HCT116 (cell line): ENCODE data around the gene COL1A1. TPM values are rescaled to one million over a fixed set of nuclear protein-coding genes. Genes with fewer than 3 reads are reported as not detected.

Experiments
- ATAC-seq: fragments of 200-7000 bp; cut with Tn5 transposase; 2 replicates; pipeline ENCODE4 v1.9.1; 2020; ENCODE audit warnings: mild to moderate bottlenecking, moderate library complexity
- BruUV-seq: library from RNA; stranded (reverse); fragments of 400-500 nt; replicated peaks from 2 replicates; lab custom pipeline; 2021; lab: Mats Ljungman, UMichigan
- CTCF ChIA-PET: fragments of 300-600 bp; sonication (Branson Sonifier 250); formaldehyde crosslinking; loops from one replicate; lab custom pipeline; 2021; ENCODE audit warnings: antibody characterized with exemption; lab: Charles Lee
- POLR2A ChIA-PET: fragments of 300-600, 350-600 bp; sonication (Branson Sonifier 250); formaldehyde crosslinking; loops from one replicate; lab custom pipeline; 2021; ENCODE audit warnings: antibody characterized with exemption; lab: Charles Lee
- RAD21 ChIA-PET, 2 experiments: fragments of 300-600 bp; sonication (Branson Sonifier 250); formaldehyde crosslinking; loops; one replicate each; lab custom pipeline; 2023; ENCODE audit warnings: low total read pairs in 2 of 2; ENCODE audit not compliant: uncharacterized antibody in 2 of 2, unreplicated experiment in 2 of 2, low non-redundant PET in 1 of 2; lab: Charles Lee
- DNase-seq: peaks from one replicate; pipeline ENCODE4 v3.0.0-alpha.2; 2010; ENCODE audit warnings: low read depth, low spot score
- H2AFZ ChIP-seq: fragments of 200-600 bp; shearing (Covaris generic), sonication (generic); 2 replicates; pipeline ENCODE4 v1.6.1; 2017; ENCODE audit warnings: low read depth, mixed run types, mixed read lengths, antibody characterized with exemption, low read length; ENCODE audit not compliant: poor library complexity, severe bottlenecking
- H3K27ac ChIP-seq: 2 replicates; pipeline ENCODE4 v1.5.1; 2012; ENCODE audit warnings: low read depth, low read length
- H3K27me3 ChIP-seq: fragments of 200-600 bp; sonication (generic); 2 replicates; pipeline ENCODE4 v1.6.1; 2016; ENCODE audit warnings: mixed run types, low read length, mixed read lengths; ENCODE audit not compliant: insufficient read depth
- H3K36me3 ChIP-seq, 2 experiments: fragments of 200-500 bp in 1 of 2; fragments of 200-600 bp in 1 of 2; sonication (Bioruptor generic) in 1 of 2; sonication (generic) in 1 of 2; 2 replicates each; pipeline versions ENCODE4 v1.5.1 to v1.6.1; 2014 to 2016; ENCODE audit warnings: low read length in 2 of 2, inconsistent platforms in 1 of 2, mixed read lengths in 1 of 2, mixed run types in 1 of 2; ENCODE audit not compliant: insufficient read depth in 2 of 2, control insufficient read depth in 1 of 2
- H3K4me1 ChIP-seq, 2 experiments: fragments of 200-600 bp in 1 of 2; sonication (generic) in 1 of 2; 2 replicates each; pipeline versions ENCODE4 v1.5.1 to v1.6.1; 2012 to 2017; ENCODE audit warnings: low read length in 2 of 2, inconsistent platforms in 1 of 2, mild to moderate bottlenecking in 1 of 2, mixed read lengths in 1 of 2, mixed run types in 1 of 2, moderate library complexity in 1 of 2; ENCODE audit not compliant: insufficient read depth in 2 of 2, control insufficient read depth in 1 of 2
- H3K4me2 ChIP-seq: fragments of 200-600 bp; sonication (generic); 2 replicates; pipeline ENCODE4 v1.6.1; 2017; ENCODE audit warnings: mixed run types, low read length, mixed read lengths
- H3K4me3 ChIP-seq, 2 experiments: fragments of 200-600 bp in 1 of 2; sonication (generic) in 1 of 2; replicated peaks in 1 of 2; 2 replicates each; pipeline ENCODE4 v1.5.1; 2011 to 2016; ENCODE audit warnings: low read length in 2 of 2, control low read depth in 1 of 2, low read depth in 1 of 2, mild to moderate bottlenecking in 1 of 2, mixed read lengths in 1 of 2, mixed run types in 1 of 2
- H3K79me2 ChIP-seq: fragments of 200-600 bp; sonication (generic); 2 replicates; pipeline ENCODE4 v1.6.1; 2017; ENCODE audit warnings: mild to moderate bottlenecking, mixed run types, low read length, moderate library complexity, mixed read lengths; ENCODE audit not compliant: insufficient read depth
- H3K9ac ChIP-seq: fragments of 200-600 bp; sonication (generic); 2 replicates; pipeline ENCODE4 v1.6.1; 2016; ENCODE audit warnings: low read length, mixed read lengths
- H3K9me2 ChIP-seq: fragments of 200-600 bp; sonication (generic), shearing (Covaris generic); 2 replicates; pipeline ENCODE4 v1.6.1; 2017; ENCODE audit warnings: mixed run types, mild to moderate bottlenecking, moderate library complexity; ENCODE audit not compliant: insufficient read depth
- H3K9me3 ChIP-seq, 2 experiments: fragments of 200-500 bp in 1 of 2; fragments of 200-600 bp in 1 of 2; sonication (Bioruptor generic) in 1 of 2; sonication (generic) in 1 of 2; 2 replicates each; pipeline ENCODE4 v1.6.1; 2014 to 2017; ENCODE audit warnings: low read length in 2 of 2, mixed read lengths in 2 of 2, inconsistent platforms in 1 of 2, low read depth in 1 of 2, mild to moderate bottlenecking in 1 of 2, mixed run types in 1 of 2, moderate library complexity in 1 of 2; ENCODE audit not compliant: control insufficient read depth in 1 of 2, insufficient read depth in 1 of 2
- H4K20me1 ChIP-seq: fragments of 200-600 bp; sonication (generic), shearing (Covaris generic); 2 replicates; pipeline ENCODE4 v1.6.1; 2017; ENCODE audit warnings: mixed run types, mild to moderate bottlenecking, moderate library complexity; ENCODE audit not compliant: insufficient read depth
- ATF3 ChIP-seq: IDR thresholded peaks from 2 replicates; pipeline ENCODE4 v1.6.1; 2012
- CBX3 ChIP-seq: IDR thresholded peaks from 2 replicates; pipeline ENCODE4 v1.6.1; 2012; ENCODE audit warnings: low read depth
- CEBPB ChIP-seq: IDR thresholded peaks from 2 replicates; pipeline ENCODE4 v1.6.1; 2012; ENCODE audit warnings: low read depth
- EGR1 ChIP-seq: IDR thresholded peaks from 2 replicates; pipeline ENCODE4 v1.6.1; 2012; ENCODE audit warnings: low read depth
- ELF1 ChIP-seq: IDR thresholded peaks from 2 replicates; pipeline ENCODE4 v1.6.1; 2012; ENCODE audit warnings: low read depth, borderline replicate concordance
- FOSL1 ChIP-seq: IDR thresholded peaks from 2 replicates; pipeline ENCODE4 v1.6.1; 2012; ENCODE audit warnings: low read depth
- POLR2A ChIP-seq: IDR thresholded peaks from 2 replicates; pipeline ENCODE4 v1.7.0; 2011; ENCODE audit warnings: borderline replicate concordance; ENCODE audit not compliant: insufficient read depth, insufficient read length; ENCODE audit errors: extremely low read depth
- POLR2AphosphoS5 ChIP-seq: IDR thresholded peaks from 2 replicates; pipeline ENCODE4 v1.6.1; 2011; ENCODE audit warnings: mild to moderate bottlenecking, low read depth, low read length, moderate library complexity
- RAD21 ChIP-seq: IDR thresholded peaks from 2 replicates; pipeline ENCODE4 v1.6.1; 2012; ENCODE audit warnings: low read depth, mild to moderate bottlenecking
- SIN3A ChIP-seq: IDR thresholded peaks from 2 replicates; pipeline ENCODE4 v1.6.1; 2012; ENCODE audit warnings: low read depth
- SP1 ChIP-seq: IDR thresholded peaks from 2 replicates; pipeline ENCODE4 v1.6.1; 2012; ENCODE audit warnings: low read depth
- SRF ChIP-seq: IDR thresholded peaks from 2 replicates; pipeline ENCODE4 v1.6.1; 2012; ENCODE audit warnings: low read depth
- TCF7L2 ChIP-seq: IDR thresholded peaks from 2 replicates; pipeline ENCODE4 v1.7.0; 2011; ENCODE audit warnings: borderline replicate concordance, inconsistent platforms; ENCODE audit not compliant: insufficient read depth, insufficient read length; ENCODE audit errors: extremely low read depth
- YY1 ChIP-seq: IDR thresholded peaks from 2 replicates; pipeline ENCODE4 v1.6.1; 2011; ENCODE audit warnings: low read length, low read depth, moderate library complexity, mild to moderate bottlenecking; ENCODE audit not compliant: insufficient replicate concordance; ENCODE audit errors: extremely low read depth
- ZBTB33 ChIP-seq: IDR thresholded peaks from 2 replicates; pipeline ENCODE4 v1.6.1; 2011; ENCODE audit warnings: mild to moderate bottlenecking, low read length, moderate library complexity; ENCODE audit not compliant: insufficient replicate concordance; ENCODE audit errors: extremely low read depth
- ZFX ChIP-seq: fragments of 450-650 bp; IDR thresholded peaks from 2 replicates; pipeline ENCODE4 v1.6.1; 2017
- ZNF274 ChIP-seq: fragments of 200-500 bp; sonication (Bioruptor generic); IDR thresholded peaks from 2 replicates; pipeline ENCODE4 v1.6.1; 2014; ENCODE audit warnings: mild to moderate bottlenecking, low read depth, low read length, inconsistent platforms
- intact Hi-C: fragments of 100-400 bp; cut with micrococcal nuclease; formaldehyde crosslinking; loops from 2 replicates; pipeline ENCODE4 v1.10.0; 2022
- total RNA-seq: library from RNA; stranded (reverse); gene quantifications from one replicate; pipeline ENCODE4 v1.2.1, GENCODE V29; 2021; ENCODE audit not compliant: unreplicated experiment
- TF ChIP-seq, protein P1 (sequence below), 3 experiments: fragments of 200-600 bp in 1 of 3; sonication (generic) in 1 of 3; IDR thresholded peaks in 2 of 3; conservative IDR thresholded peaks in 1 of 3; 2 replicates each; pipeline ENCODE4 v1.5.1; 2012 to 2017; ENCODE audit warnings: low read depth in 2 of 3, low read length in 2 of 3, antibody characterized with exemption in 1 of 3, borderline replicate concordance in 1 of 3, control low read depth in 1 of 3, mild to moderate bottlenecking in 1 of 3, mixed read lengths in 1 of 3, mixed run types in 1 of 3, moderate library complexity in 1 of 3; ENCODE audit not compliant: insufficient read depth in 1 of 3

Gene COL1A1
- total RNA-seq, 1 experiment from 2014 or later: 33.6 TPM

DNA sequence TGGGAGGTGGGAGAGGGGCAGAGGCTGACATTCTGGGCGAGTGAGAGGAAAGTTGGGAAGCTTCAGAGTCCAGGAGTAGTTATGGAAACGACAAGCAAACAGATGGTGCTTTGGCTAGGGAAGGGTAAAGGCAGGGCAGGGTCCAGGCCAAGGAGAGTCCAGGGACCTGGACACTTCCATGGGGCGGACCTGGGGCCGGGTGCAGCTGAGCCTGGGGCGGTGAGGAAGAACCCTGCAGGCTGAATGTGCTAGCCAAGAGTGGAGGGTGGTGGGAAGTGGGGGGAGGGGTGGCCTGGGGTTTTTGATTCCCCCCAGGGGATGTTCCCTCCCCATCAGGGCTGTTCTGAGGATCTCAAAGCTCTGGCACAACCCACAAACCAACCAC is 53.6 kb downstream of the COL1A1 start:
- no peak for TF ChIP-seq FOSL1
- no peak for TF ChIP-seq CBX3
- TF ChIP-seq ATF3: no peak
- no peak for TF ChIP-seq CEBPB
- TF ChIP-seq TCF7L2: no peak
- no peak for TF ChIP-seq YY1
- no peak for TF ChIP-seq SRF
- TF ChIP-seq ZNF274: no peak
- no peak for TF ChIP-seq RAD21
- TF ChIP-seq, protein P1, sequence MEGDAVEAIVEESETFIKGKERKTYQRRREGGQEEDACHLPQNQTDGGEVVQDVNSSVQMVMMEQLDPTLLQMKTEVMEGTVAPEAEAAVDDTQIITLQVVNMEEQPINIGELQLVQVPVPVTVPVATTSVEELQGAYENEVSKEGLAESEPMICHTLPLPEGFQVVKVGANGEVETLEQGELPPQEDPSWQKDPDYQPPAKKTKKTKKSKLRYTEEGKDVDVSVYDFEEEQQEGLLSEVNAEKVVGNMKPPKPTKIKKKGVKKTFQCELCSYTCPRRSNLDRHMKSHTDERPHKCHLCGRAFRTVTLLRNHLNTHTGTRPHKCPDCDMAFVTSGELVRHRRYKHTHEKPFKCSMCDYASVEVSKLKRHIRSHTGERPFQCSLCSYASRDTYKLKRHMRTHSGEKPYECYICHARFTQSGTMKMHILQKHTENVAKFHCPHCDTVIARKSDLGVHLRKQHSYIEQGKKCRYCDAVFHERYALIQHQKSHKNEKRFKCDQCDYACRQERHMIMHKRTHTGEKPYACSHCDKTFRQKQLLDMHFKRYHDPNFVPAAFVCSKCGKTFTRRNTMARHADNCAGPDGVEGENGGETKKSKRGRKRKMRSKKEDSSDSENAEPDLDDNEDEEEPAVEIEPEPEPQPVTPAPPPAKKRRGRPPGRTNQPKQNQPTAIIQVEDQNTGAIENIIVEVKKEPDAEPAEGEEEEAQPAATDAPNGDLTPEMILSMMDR (IDR thresholded peaks at IDR 0.05 in 2 of 3, conservative IDR thresholded peaks at IDR 0.05 in 1 of 3; ENCODE audit: borderline replicate concordance in 1 of 3, insufficient read depth in 1 of 3, low read depth in 2 of 3, low read length in 2 of 3): no peak
- no peak for TF ChIP-seq ZBTB33
- TF ChIP-seq SIN3A: no peak
- no peak for TF ChIP-seq POLR2AphosphoS5
- TF ChIP-seq POLR2A: no peak
- TF ChIP-seq SP1: no peak
- TF ChIP-seq ZFX: no peak
- TF ChIP-seq ELF1: no peak
- TF ChIP-seq EGR1: no peak
- BruUV-seq: no TSS peak
- H3K4me2 ChIP-seq: peak overlapping the region; percentile 92
- intact Hi-C loops: no loop called here
- H3K9me2 ChIP-seq: no peaks in the 10 kb centered on the region
- no peak overlapping the region for H2AFZ ChIP-seq
- ChIA-PET RAD21 (no interaction called here), CTCF (interaction anchor here (1.6 kb wide), 1 partner anchor 22 kb away, joined by 5 read pairs; no protein-coding TSS in a partner anchor), POLR2A (no interaction called here)
- peaks cover 15 to 39% of the 10 kb centered on the region in 2 experiments for H3K4me1 ChIP-seq
- no peaks in the 10 kb centered on the region for H4K20me1 ChIP-seq
- H3K9ac ChIP-seq: peak overlapping the region; percentile 74
- H3K4me3 ChIP-seq: peak overlapping the region; percentile 76 to 97; a peak in 3 of 4 replicates
- ATAC-seq (no peak), DNase-seq (no peak)
- peaks cover 34 to 43% of the 10 kb centered on the region in 2 experiments; a peak in 3 of 4 replicates for H3K36me3 ChIP-seq
- no peaks in the 10 kb centered on the region for H3K27me3 ChIP-seq
- H3K27ac ChIP-seq: peak overlapping the region; percentile 21; the same call in 1 of the 2 replicates
- H3K79me2 ChIP-seq: peaks cover 78% of the 10 kb centered on the region
- H3K9me3 ChIP-seq: no peaks in the 10 kb centered on the region
